ENCODE data around the gene FTO.
"Not testable (repeated sequence)": the region's sequence is repeated elsewhere in the genome, so short reads cannot be mapped to it uniquely, and the experiment has no call there.

Gene FTO

GRCh38 chr16:53872248-53873221 is 168.6 kb downstream of the FTO start:
- no peak for DNase-seq

GRCh38 chr16:53876811-53877210 is 172.9 kb downstream of the FTO start:
- DNase-seq, result no peak

- DNase-seq, result no peak
Observed at GRCh38 chr16:53878216-53878615, 174.3 kb downstream of the FTO start.

DNA sequence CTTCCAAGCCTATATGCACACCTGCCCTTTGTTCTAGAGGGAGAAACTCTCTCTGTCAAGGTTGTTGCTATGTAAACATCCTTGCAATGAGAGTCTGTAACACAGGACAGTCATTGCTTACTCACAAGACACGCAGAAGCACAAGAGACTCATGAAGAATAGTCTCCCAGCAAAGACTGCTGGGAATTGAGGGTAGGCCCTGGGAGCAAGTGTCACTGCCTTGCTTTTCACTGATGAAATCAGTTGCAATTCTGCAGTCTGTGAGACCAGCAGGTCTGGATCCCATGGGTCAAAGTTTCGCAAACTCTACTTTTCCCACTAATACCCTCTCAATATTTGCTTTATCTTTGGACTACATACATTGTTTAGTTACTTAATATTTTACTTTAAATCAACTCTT is 177.4 kb downstream of the FTO start:
- DNase-seq, result no peak

GRCh38 chr16:53882310-53882709 is 178.4 kb downstream of the FTO start:
- DNase-seq, result no peak

- no peak for DNase-seq
Observed at GRCh38 chr16:53884748-53885147, 180.8 kb downstream of the FTO start.

GRCh38 chr16:53886482-53887378 is 182.8 kb downstream of the FTO start:
- DNase-seq, result no peak

DNA sequence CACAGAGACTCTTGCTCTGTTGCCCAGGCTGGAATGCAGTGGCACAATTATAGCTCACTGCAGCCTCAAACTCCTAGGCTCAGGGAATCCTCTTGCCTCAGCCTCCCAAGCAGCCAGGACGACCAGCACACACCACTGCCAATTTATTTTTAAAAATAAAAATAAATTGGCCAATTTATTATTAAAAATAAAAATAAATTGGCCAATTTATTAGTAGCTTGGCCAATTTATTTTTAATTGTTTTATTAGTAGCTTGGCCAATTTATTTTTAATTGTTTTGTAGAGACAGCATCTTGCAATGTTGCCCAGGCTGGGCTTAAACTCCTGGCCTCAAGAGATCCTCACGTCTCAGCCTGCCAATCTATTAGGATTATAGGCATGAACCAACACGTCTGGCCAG is 184.3 kb downstream of the FTO start:
- no peak for DNase-seq

GRCh38 chr16:53890877-53891276 is 186.9 kb downstream of the FTO start:
- DNase-seq, result not testable (repeated sequence)

- DNase-seq, result no peak
Observed at GRCh38 chr16:53891409-53892139, 187.6 kb downstream of the FTO start.

- DNase-seq, result peak; percentile 60
Observed at GRCh38 chr16:53892155-53892554, 188.2 kb downstream of the FTO start.

DNA sequence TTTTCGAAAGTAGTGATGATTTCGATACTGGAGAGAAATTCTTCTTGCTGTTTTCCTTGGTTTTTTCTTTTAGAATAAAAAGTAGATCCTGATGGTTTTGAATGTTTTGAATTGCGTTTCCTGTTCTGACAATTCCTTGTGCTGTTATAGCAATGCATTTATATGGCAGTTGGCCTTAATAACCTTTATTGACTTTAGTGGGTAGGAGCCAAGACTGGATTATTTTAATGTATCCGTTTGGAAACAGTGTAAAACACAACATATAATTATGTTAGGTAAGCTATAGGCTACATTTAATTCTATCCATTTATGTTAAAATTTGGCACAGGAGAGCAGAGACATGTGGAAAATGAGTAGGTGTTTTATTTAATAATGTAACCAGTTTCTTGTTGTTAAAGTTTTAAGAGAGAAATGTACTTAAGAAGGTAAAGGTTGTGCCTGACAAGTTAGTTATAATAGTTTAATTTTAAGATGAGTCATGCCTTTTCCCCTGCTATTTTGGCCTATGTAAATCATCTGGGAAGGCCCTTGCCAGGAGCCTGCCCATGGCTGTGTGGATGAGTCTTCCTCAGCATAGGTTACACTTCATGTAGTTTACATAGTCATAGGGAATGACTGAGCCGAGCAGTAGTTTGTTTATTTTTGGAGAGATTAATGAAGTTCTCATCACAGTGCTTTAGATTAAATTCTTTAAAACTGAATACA is 189.9 kb downstream of the FTO start:
- DNase-seq, result no peak

- no peak for DNase-seq
Observed at GRCh38 chr16:53894686-53895085, 190.7 kb downstream of the FTO start.

DNA sequence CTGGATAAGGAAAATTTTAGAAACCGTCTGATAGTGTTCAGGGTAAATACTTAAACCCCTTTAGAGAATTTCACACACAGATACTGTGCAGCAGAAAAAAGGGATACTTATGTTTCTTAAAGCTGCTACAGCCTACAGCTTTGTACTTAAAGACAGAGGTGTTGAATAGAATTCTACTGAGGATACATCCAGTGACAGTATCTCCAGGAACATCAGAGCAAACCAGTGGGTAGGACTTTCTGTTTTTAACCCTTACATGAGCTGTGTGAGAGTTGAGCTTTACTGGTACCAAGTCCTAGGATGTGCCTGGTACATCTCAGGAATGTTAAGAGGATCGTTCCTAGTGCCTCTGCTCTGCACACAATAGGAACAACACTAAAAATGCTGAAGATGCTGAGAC is 191.5 kb downstream of the FTO start:
- DNase-seq, result no peak

- DNase-seq, result no peak
Observed at GRCh38 chr16:53895851-53896250, 191.9 kb downstream of the FTO start.

DNA sequence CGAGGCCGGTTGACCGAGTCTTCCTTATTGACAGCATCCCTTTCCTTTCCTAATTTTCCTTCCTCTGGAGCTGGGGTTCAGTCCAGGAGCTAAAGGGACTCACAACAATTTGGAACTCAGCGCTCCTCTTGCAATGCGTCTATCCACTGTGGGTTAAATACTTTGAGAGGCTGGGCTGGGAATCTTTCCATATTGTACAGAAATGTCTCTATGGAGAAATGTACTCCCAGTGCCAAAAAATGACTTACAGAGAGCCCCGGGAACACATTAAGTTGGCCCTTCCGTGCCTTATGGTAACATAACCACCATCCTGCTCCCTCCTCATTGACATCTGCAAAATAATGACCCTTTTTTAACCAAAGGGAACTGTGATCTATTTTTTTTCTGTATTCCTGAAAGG is 192.8 kb downstream of the FTO start:
- no peak for DNase-seq

GRCh38 chr16:53898993-53899392 is 195.0 kb downstream of the FTO start:
- DNase-seq, result no peak

DNA sequence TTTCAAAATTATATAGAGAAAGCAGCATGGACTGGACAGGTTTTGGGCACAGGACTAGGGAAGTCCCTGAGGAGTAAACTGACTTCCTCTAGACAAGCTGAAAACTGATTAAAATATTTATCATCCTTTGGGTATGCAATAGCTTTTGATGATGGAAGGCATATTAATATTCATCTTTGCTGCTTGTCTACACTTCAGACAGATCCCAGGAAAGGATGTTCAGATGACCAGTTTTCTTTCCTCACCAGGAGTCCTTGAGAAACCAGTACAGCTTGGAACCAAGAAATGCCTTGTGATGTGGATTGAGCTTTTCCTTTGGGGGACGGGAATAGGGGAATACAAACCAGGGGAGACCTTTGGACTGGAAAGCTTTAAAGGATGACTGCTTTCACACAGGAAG is 195.5 kb downstream of the FTO start:
- no peak for DNase-seq

GRCh38 chr16:53900667-53901066 is 196.7 kb downstream of the FTO start:
- no peak for DNase-seq

GRCh38 chr16:53901408-53901807 is 197.5 kb downstream of the FTO start:
- DNase-seq, result no peak

DNA sequence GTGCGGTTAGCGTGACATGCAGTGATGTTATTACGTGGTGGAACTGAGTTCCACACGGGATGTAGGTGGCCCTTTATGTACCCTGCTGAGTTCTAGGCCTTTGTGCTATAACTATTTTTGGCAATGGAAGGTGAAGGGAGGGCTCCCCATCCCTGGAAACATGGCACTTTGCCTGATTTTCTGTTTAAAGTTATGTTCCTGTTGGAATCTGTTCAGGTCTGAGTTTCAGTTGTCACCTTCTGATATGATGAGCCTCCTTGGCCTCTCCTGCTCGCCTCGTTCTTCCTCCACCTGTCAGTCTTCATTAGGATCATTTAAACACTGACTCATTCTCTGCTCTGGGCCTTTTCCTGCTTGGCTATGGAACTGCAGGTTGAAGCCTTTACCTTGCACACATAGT is 200.6 kb downstream of the FTO start:
- no peak for DNase-seq

GRCh38 chr16:53905028-53905427 is 201.1 kb downstream of the FTO start:
- no peak for DNase-seq

All from activated CD4-positive, alpha-beta T cell treated with anti-CD3 and anti-CD28 coated beads for 48 hours (primary cell).